ENCODE measurements around the gene EEIG1.
A peak's percentile ranks its signal among the peaks of the same experiment; 100 is the strongest.

EEIG1 gene

GRCh38 chr9:127999461-127999860 lies 18.7 kb upstream of the EEIG1 start:
- DNase-seq = no peak

- no peak for DNase-seq
Measured at GRCh38 chr9:127993721-127994120, 12.9 kb upstream of the EEIG1 start.

GRCh38 chr9:127991757-127992274 lies 11.0 kb upstream of the EEIG1 start:
- DNase-seq = no peak

- DNase-seq = no peak
Measured at GRCh38 chr9:127991017-127991756, 10.4 kb upstream of the EEIG1 start.

- no peak for DNase-seq
Measured at GRCh38 chr9:127990554-127990953, 9.8 kb upstream of the EEIG1 start.

GRCh38 chr9:127989094-127989493 lies 8.3 kb upstream of the EEIG1 start:
- no peak for DNase-seq

GRCh38 chr9:127987103-127987614 lies 6.4 kb upstream of the EEIG1 start:
- no peak for DNase-seq

- DNase-seq = no peak
Measured at GRCh38 chr9:127985011-127985410, 4.2 kb upstream of the EEIG1 start.

GRCh38 chr9:127983847-127984289 lies 3.1 kb upstream of the EEIG1 start:
- no peak for DNase-seq

- no peak for DNase-seq
Measured at GRCh38 chr9:127982912-127983311, 2.1 kb upstream of the EEIG1 start.

- DNase-seq = no peak
Measured at GRCh38 chr9:127981559-127982121, 851 bp upstream of the EEIG1 start.

- no peak for DNase-seq
Measured at GRCh38 chr9:127980060-127980705, 606 bp downstream of the EEIG1 start.

- DNase-seq = no peak
Measured at GRCh38 chr9:127979333-127980059, 1.3 kb downstream of the EEIG1 start.

GRCh38 chr9:127979015-127979332 lies 1.8 kb downstream of the EEIG1 start:
- DNase-seq = no peak

- peak; percentile 81 for DNase-seq
Measured at GRCh38 chr9:127977884-127978647, 2.7 kb downstream of the EEIG1 start.

GRCh38 chr9:127977009-127977883 lies 3.5 kb downstream of the EEIG1 start:
- no peak for DNase-seq

GRCh38 chr9:127976498-127976897 lies 4.3 kb downstream of the EEIG1 start:
- DNase-seq = no peak

- no peak for DNase-seq
Measured at GRCh38 chr9:127975376-127976315, 5.1 kb downstream of the EEIG1 start.

GRCh38 chr9:127974769-127975261 lies 6.0 kb downstream of the EEIG1 start:
- peak; percentile 44 for DNase-seq
